GM21737 (cell line): ENCODE measurements around the gene ERRFI1.
"Not testable (repeated sequence)": the region's sequence is repeated elsewhere in the genome, so short reads cannot be mapped to it uniquely, and the experiment has no call there.

ENCODE experiments used
- ATAC-seq: cut with Tn5 transposase; IDR thresholded peaks from one replicate; pipeline ENCODE4 v1.9.1; 2021; ENCODE audit warnings: mild to moderate bottlenecking, moderate library complexity; ENCODE audit not compliant: unreplicated experiment

ERRFI1 gene, protein sequence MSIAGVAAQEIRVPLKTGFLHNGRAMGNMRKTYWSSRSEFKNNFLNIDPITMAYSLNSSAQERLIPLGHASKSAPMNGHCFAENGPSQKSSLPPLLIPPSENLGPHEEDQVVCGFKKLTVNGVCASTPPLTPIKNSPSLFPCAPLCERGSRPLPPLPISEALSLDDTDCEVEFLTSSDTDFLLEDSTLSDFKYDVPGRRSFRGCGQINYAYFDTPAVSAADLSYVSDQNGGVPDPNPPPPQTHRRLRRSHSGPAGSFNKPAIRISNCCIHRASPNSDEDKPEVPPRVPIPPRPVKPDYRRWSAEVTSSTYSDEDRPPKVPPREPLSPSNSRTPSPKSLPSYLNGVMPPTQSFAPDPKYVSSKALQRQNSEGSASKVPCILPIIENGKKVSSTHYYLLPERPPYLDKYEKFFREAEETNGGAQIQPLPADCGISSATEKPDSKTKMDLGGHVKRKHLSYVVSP

GRCh38 chr1:8026153-8026975, at the start of gene ERRFI1:
TSS of gene ERRFI1 (minus strand) at chr1:8026309. CDS start at chr1:8015619, 10,690 bp downstream.
- ATAC-seq, result peak; percentile 87

DNA sequence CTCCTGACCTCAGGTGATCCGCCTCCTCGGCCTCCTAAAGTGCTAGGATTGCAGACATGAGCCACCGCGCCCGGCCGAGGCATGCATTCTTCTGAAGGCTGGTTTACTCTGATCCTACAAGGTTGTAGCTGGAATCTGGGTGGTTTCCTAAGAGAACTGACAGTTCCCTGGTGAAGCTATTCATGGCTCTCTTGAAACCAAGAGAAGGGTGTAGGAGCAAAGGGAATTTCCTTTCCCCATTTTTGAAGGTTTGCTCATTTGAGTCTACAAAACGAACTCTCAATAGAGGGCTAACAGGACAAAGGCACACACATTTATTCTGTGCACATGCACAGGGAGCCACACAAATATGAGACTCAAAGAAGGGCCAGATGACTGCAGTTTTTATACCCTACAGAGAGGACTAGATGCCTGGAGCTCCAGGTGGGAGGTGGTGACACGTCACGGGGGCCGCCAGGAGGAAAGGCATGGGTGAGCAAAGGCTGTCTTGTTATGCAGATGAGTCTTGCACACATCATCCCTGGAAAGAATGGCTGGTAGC, 49.5 kb upstream of the ERRFI1 start:
- ATAC-seq, result no peak

DNA sequence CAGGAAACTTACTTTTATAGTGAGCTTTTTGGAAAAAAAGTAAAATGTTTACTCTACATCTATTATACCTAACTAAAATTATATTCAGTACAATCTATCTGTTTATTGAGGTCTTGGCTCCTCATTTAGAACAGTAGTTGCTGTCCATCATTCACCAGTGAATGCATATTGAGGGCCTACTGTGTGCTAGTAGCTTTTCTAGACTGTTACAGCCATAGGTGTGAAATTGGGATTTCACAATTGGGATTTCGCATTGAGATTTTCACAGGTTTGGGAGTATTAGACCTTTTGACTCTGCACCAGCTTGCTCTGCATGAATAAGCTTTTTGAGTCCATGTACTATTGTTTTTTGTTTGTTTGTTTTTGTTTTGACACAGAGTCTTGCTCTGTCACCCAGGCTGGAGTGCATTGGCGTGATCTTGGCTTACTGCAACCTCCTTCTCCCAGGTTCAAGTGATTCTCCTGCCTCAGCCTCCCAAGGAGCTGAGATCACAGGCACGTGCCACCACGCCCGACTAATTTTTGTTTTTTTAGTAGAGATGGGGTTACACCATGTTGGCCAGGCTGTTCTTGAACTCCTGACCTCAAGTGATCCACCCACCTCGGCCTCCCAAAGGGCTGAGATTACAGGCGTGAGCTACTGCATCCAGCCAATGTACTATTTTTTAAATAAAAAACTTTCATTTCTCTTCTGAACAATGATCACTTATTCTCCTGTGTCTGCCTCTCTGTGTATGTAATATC, 47.2 kb upstream of the ERRFI1 start:
- no peak for ATAC-seq

GRCh38 chr1:8070381-8070811, 44.3 kb upstream of the ERRFI1 start:
- ATAC-seq, result no peak

DNA sequence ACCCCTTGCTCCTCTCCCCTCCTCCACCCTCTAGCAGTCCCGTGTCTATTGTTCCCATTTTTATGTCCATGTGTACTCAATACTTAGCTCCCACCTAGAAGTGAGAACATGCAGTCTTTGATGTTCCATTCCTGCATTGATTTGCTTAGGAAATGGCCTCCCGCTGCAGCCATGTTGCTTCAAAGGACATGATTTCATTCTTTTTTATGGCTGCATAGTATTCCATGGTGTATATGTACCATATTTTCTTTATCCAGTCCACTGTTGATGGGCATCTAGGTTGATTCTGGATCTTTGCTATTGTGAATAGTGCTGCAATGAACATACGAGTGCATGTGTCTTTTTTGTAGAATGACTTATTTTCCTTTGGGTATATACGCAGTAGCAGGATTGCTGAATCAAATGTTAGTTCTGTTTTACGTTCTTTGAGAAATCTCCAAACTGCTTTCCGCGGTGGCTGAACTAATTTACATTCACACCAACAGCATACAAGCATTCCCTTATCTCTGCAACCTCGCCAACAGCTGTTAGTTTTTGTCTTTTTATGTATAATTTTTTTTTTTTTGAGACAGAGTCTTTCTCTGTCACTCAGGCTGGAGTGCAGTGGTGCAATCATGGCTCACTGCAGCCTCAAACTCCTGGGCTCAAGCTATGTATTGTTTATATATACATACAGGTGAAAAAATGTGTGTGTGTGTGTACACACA, 43.7 kb upstream of the ERRFI1 start:
- not testable (repeated sequence) for ATAC-seq

- no peak for ATAC-seq
Observed at GRCh38 chr1:8065369-8065768, 39.3 kb upstream of the ERRFI1 start.

- ATAC-seq, result no peak
Observed at GRCh38 chr1:8063298-8064036, 37.4 kb upstream of the ERRFI1 start.

DNA sequence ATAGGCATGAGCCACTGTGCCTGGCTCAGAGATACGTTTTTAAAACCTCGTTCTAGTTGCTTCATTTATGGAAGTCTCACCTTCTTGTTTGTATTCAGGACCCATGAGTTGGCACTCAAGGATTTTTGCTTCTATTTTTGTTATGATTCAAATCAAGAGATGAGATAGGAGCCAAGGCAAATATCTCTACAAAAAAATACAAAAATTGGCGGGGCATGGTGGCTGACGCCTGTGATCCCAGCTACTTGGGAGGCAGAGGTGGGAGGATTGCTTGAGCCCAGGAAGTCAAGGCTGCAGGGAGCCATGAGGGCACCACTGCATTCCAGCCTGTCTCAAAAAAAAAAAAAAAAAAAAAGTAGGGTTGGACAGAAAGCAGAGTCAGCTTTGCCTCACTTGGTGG, 36.8 kb upstream of the ERRFI1 start:
- no peak for ATAC-seq

- ATAC-seq, result no peak
Observed at GRCh38 chr1:8061673-8062386, 35.7 kb upstream of the ERRFI1 start.

DNA sequence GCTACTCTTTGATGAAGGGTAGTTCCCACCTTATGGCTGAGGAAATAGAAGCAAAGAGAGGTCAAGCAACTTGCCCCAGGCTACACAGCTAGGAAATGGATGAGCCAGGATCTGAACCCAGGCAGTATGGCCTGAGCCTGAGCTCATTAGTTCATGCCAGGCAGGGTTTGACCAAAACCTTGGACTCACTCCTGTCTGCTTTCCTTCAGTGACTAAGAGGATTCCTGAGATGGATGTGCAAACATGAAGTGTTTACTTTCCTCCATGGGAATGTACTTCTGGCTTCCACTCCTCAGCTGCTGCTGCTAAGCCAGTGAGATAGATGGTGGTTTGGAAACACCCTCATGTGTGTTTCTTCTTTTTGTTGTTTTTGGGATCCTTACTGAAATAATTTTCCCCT, 35.1 kb upstream of the ERRFI1 start:
- no peak for ATAC-seq

GRCh38 chr1:8059161-8059622, 33.1 kb upstream of the ERRFI1 start:
- ATAC-seq, result no peak

DNA sequence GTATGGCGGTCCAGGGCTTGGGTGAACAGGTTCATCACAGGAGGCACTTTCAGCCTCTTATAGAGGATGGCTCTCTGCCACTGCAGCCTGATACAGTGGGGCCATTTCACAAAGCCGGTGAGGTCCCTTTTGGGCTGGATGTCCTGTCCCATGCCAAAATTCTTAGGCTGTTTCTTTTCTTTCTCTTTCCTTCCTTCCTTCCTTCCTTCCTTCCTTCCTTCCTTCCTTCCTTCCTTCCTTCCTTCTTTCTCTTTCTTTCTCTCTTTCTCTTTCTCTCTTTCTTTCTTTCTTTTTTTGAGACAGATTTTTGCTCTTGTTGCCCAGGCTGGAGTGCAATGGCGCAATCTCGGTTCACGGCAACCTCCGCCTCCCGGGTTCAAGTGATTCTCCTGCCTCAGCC, 31.7 kb upstream of the ERRFI1 start:
- not testable (repeated sequence) for ATAC-seq

GRCh38 chr1:8055973-8056372, 29.9 kb upstream of the ERRFI1 start:
- ATAC-seq, result no peak

- ATAC-seq, result no peak
Observed at GRCh38 chr1:8053878-8054567, 27.9 kb upstream of the ERRFI1 start.

DNA sequence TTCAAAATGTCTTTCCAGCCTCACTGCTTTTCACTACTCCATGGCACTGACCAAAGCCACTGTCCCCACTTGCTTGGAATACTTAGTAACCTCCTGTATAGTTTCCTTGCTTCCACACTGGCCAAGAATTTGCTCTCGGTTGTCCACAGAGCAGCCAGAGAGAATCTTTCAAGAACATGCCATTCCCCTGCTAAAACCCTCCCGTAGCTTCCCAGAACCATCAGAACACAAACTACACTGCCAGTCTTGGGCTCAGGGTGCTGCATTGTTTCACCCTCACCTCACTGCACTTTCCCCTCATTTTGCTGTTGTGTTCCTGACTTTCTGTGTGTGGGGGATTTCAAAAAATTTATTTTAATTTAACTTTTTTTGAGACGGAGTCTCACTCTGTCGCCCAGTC, 25.5 kb upstream of the ERRFI1 start:
- no peak for ATAC-seq

GRCh38 chr1:8049229-8049628, 23.1 kb upstream of the ERRFI1 start:
- not testable (repeated sequence) for ATAC-seq

DNA sequence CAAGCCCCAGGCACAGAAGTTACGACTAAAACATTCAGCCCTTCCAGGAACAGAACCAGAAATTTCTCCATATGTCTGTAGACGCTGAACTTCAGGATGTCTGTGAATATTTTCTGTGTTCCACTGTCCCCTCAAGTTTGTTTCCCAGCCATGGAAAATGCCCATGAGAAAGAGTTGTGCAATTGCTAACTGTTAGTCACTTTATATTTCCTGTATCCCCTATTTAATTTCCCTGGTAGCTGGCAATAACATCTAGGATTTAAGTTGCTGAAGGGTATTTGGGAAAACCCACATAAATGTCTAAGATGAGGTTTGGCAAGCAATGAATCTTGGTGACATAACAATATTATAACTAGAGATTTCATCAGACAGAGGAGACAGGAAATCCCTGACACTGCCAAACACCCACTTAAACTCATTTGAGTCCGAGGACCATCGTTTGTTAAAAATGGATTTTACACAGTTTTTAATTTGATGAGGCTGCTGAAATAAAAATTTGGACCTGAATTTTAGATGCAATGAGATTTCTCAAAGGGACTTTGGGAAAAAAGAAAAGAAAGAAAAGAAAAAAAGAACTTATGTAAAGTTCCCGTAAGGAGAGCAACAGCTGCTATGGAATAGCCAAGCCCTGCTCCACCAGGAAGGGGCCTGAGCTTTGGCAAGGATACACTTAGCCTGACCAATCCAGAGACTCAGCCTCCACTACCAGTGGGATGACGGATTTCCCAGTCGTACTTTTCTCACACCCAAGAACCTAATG, 21.8 kb upstream of the ERRFI1 start:
- no peak for ATAC-seq

- no peak for ATAC-seq
Observed at GRCh38 chr1:8047112-8047511, 21.0 kb upstream of the ERRFI1 start.
